Psoas muscle (tissue), 8 donors: Measurements from ENCODE around the gene SPRED2. TPM values are rescaled to one million over a fixed set of nuclear protein-coding genes. Genes with fewer than 3 reads are reported as not detected.

ENCODE experiments used
- ATAC-seq, 4 donors: fragments of 200-7000 bp; cut with Tn5 transposase; one replicate each; pipeline ENCODE4 v1.9.1; 2020; ENCODE audit warnings: moderate library complexity in 3 of 4, mild to moderate bottlenecking in 2 of 4
- DNase-seq, 2 donors: peaks; one replicate each; pipeline ENCODE4 v3.0.0-alpha.2; 2020
- H3K27ac ChIP-seq: fragments of 200-600 bp; one replicate; pipeline ENCODE4 v1.8.0; 2022
- H3K27me3 ChIP-seq, 3 donors: fragments of 200-600 bp in 1 of 3; one replicate each; pipeline versions ENCODE4 v1.6.1 to v1.8.0; 2013 to 2022; ENCODE audit warnings: low read length in 2 of 3, mild to moderate bottlenecking in 2 of 3, moderate library complexity in 1 of 3; ENCODE audit not compliant: insufficient read depth in 3 of 3
- H3K36me3 ChIP-seq, 2 donors: fragments of 200-600 bp in 1 of 2; one replicate each; pipeline versions ENCODE4 v1.6.1 to v1.8.0; 2013 to 2022; ENCODE audit warnings: low read depth in 1 of 2, mild to moderate bottlenecking in 1 of 2, moderate library complexity in 1 of 2; ENCODE audit not compliant: insufficient read depth in 1 of 2
- H3K4me1 ChIP-seq: fragments of 200-600 bp; one replicate; pipeline ENCODE4 v1.8.0; 2022
- H3K4me3 ChIP-seq: fragments of 200-600 bp; one replicate; pipeline ENCODE4 v1.8.0; 2022; ENCODE audit warnings: mild to moderate bottlenecking
- H3K9me3 ChIP-seq: fragments of 200-600 bp; one replicate; pipeline ENCODE4 v1.8.0; 2022
- WGBS, 3 donors: extraction: QIAGEN DNeasy Blood & Tissue Kit; methylation state at CpG; one replicate each; pipeline versions ENCODE4 v1.1.6 to v1.1.7; 2013; 5-methylcytosine and 5-hydroxymethylcytosine counted together
- intact Hi-C, 2 donors: fragments of 100-400 bp; cut with DNase I; formaldehyde crosslinking; loops; one replicate each; pipeline versions ENCODE4 v1.11.0 to v1.14.2; 2022
- polyA plus RNA-seq, 3 donors: library from polyadenylated mRNA; stranded (reverse); fragments of 200-250 nt; gene quantifications; one replicate each; pipeline ENCODE4 v1.2.3, GENCODE V29; 2013
- total RNA-seq, 4 donors: library from RNA; stranded (reverse); fragmentation: NEBNext Ultra II Directional in 2 of 4; extraction: Animal tissue kit (Norgen Biotek cat#: 25700) in 2 of 4; gene quantifications; one replicate each; pipeline versions ENCODE4 v1.2.1 to v1.2.4, GENCODE V29; 2021 to 2023
- TF ChIP-seq, protein P1 (sequence below): fragments of 200-600 bp; IDR thresholded peaks from one replicate; pipeline ENCODE4 v1.8.0; 2022; ENCODE audit warnings: antibody characterized with exemption
- donor health status: healthy with polysubstance abuse.
- donor health status: DM: no; HTN: no; CAD: no; lungs with moderate emphysema.
- donor health status: Bipolar disorder and iron deficiency.
- donor health status: healthy.
- donor health status: DM: yes; HTN: yes; CAD: no.
- donor health status: DM: no; HTN: no; CAD: no.
- donor health status: DM: no; HTN: no; CAD: no.
- donor health status: DM: yes; HTN: yes; CAD: no.

The SPRED2 gene
- total and polyA plus RNA-seq, 7 donors: 3.8 to 16.9 (median 8.5) TPM

DNA sequence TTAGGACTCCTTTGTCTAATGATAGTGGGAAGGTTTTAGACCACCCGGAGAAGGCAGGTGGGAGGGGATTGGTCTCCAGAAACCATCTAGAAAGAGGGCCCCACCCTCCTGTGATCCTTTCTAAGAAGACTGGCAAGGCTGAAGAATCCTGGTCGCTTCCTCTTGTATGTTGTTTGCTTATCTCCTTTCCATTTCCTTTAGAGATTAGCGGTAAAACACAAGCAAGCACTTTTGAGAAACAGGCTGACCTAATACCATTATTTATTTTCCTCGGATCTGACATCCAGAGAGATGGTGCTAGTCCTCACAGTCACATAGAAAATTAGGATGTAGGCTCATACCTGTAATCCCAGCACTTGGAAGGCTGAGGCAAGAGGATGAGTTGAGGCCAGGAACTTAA lies 45.2 kb upstream of the SPRED2 start:
- Histone ChIP-seq H3K4me3 (no peak overlapping the region), H3K9me3 (peaks cover 5% of the 10 kb centered on the region), H3K4me1 (no peaks in the 10 kb centered on the region), H3K27ac (no peak overlapping the region), H3K36me3 (no peaks in the 10 kb centered on the region), H3K27me3 (no peaks in the 10 kb centered on the region)
- ATAC-seq (no peak), DNase-seq (no peak)
- 71 to 79% (median 72%) methylated on average over 4 of the region's 4 CpGs for WGBS, 3 donors
- intact Hi-C loops: no loop called here
- TF ChIP-seq, protein P1, sequence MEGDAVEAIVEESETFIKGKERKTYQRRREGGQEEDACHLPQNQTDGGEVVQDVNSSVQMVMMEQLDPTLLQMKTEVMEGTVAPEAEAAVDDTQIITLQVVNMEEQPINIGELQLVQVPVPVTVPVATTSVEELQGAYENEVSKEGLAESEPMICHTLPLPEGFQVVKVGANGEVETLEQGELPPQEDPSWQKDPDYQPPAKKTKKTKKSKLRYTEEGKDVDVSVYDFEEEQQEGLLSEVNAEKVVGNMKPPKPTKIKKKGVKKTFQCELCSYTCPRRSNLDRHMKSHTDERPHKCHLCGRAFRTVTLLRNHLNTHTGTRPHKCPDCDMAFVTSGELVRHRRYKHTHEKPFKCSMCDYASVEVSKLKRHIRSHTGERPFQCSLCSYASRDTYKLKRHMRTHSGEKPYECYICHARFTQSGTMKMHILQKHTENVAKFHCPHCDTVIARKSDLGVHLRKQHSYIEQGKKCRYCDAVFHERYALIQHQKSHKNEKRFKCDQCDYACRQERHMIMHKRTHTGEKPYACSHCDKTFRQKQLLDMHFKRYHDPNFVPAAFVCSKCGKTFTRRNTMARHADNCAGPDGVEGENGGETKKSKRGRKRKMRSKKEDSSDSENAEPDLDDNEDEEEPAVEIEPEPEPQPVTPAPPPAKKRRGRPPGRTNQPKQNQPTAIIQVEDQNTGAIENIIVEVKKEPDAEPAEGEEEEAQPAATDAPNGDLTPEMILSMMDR: no peak

DNA sequence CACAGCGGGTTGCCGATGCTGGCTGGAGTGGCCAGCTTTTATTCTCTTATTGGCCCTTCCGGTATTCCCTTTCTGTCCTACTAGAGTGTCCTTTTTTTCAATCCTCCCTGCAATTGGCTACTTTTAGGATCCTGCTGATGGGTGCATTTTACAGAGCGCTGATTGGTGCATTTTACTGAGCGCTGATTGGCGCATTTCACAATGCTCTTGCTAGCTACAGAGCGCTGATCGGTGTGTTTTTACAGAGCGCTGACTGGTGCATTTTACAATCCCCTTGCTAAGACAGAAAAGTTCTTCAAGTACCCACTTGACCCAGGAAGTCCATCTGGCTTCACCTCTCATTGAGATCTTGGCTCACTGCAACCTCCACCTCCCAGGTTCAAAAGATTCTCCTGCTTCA lies 44.4 kb upstream of the SPRED2 start:
- WGBS, 3 donors: 96 to 97% (median 96%) methylated on average over 9 of the region's 9 CpGs
- no peaks in the 10 kb centered on the region for H3K27me3 ChIP-seq
- TF ChIP-seq, protein P1: no peak
- no peaks in the 10 kb centered on the region for H3K4me1 ChIP-seq
- H3K36me3 ChIP-seq: no peaks in the 10 kb centered on the region
- ATAC-seq: no peak
- DNase-seq: no peak
- H3K9me3 ChIP-seq: peaks cover 5% of the 10 kb centered on the region
- no peak overlapping the region for H3K27ac ChIP-seq
- H3K4me3 ChIP-seq: no peak overlapping the region
- intact Hi-C loops: no loop called here

DNA sequence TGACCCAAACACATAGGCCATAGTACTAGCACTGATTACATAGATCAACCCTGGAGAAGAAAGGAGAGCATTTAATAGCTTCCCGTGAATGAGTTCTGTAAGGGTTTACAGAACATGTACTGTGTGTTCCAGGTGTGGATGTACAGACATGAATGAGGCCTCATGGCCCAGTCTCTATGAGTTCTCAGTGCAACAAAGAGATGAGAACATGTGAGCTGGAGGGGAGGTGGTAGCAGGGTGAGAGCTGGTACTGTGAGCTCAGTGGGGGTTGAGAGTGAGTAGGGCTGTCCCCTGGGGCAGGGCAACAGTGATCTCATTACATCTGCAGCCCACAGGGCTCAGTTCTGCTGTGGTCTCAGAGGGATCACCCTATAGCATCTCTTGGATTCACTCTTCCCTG lies 42.6 kb upstream of the SPRED2 start:
- no peaks in the 10 kb centered on the region for H3K27me3 ChIP-seq
- peaks cover 5% of the 10 kb centered on the region for H3K9me3 ChIP-seq
- TF ChIP-seq, protein P1: no peak
- no peaks in the 10 kb centered on the region for H3K4me1 ChIP-seq
- DNase-seq: no peak
- H3K27ac ChIP-seq: no peak overlapping the region
- no peaks in the 10 kb centered on the region for H3K36me3 ChIP-seq
- H3K4me3 ChIP-seq: no peak overlapping the region
- intact Hi-C loops: no loop called here
- 89 to 100% (median 92%) methylated on average over 1 of the region's 1 CpG for WGBS, 3 donors
- ATAC-seq: no peak

DNA sequence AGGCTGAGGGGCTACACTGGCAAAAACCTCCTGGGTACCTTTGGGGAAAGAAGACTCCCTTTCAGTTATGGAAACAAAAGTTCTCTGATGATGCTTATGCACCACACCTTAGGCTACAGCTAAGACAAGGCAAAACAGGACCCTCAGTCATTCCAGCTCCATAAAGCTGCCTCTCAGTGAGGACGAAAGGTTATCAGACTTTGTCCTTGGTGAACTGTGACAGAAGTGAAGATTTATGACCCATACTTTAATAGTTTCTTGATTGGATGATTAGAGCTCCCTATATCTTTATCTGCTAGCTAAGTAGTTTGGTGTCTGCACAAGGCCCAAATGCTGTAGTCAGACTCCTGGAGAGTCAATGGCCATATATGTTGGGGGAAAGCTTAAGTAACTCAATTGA lies 40.6 kb upstream of the SPRED2 start:
- no peak overlapping the region for H3K27ac ChIP-seq
- ATAC-seq: no peak
- intact Hi-C loops: no loop called here
- DNase-seq: no peak
- H3K4me3 ChIP-seq: no peak overlapping the region
- WGBS, 3 donors: 86 to 96% (median 92%) methylated on average over 1 of the region's 1 CpG
- H3K9me3 ChIP-seq: peaks cover 5% of the 10 kb centered on the region
- no peaks in the 10 kb centered on the region for H3K4me1 ChIP-seq
- TF ChIP-seq, protein P1: no peak
- no peaks in the 10 kb centered on the region for H3K27me3 ChIP-seq
- H3K36me3 ChIP-seq: no peaks in the 10 kb centered on the region

DNA sequence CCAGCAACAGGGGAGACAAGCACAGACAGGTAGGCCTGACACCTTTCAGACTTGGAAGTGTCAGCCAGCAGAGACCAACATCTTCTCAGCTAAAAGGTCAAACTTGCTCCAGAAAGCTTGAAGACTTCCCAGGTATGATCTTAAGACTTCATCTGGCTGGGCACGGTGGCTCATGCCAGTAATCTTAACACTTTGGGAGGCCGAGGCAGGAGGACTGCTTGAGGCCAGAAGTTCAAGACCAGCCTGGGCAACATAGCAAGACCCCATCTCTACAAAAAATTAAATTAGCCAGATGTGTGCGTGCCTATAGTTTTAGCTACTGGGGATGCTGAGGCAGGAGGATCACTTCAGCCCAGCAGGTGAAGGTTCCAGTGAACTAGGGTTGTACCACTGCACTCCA lies 39.0 kb upstream of the SPRED2 start:
- Histone ChIP-seq H3K4me1 (no peaks in the 10 kb centered on the region), H3K4me3 (no peak overlapping the region), H3K36me3 (no peaks in the 10 kb centered on the region), H3K27ac (no peak overlapping the region), H3K27me3 (no peaks in the 10 kb centered on the region), H3K9me3 (peaks cover 5% of the 10 kb centered on the region)
- intact Hi-C loops: no loop called here
- TF ChIP-seq, protein P1: no peak
- 91 to 95% (median 94%) methylated on average over 3 of the region's 3 CpGs for WGBS, 3 donors
- no peak for DNase-seq
- no peak for ATAC-seq
